Thyroid gland (tissue), 4 donors: ENCODE measurements around the gene TCOF1.

Source experiments
- POLR2A ChIP-seq, 2 donors: fragments of 450-650 bp; IDR thresholded peaks; one replicate each; pipeline ENCODE4 v1.6.1; 2017; ENCODE audit warnings: antibody characterized with exemption in 2 of 2, mild to moderate bottlenecking in 2 of 2, moderate library complexity in 1 of 2
- TF ChIP-seq, protein P1 (sequence below), 6 experiments: fragments of 200-600 bp in 3 of 6; fragments of 450-650 bp in 3 of 6; sonication (generic) in 3 of 6; IDR thresholded peaks; one replicate each; pipeline ENCODE4 v1.5.1; 2016 to 2019; ENCODE audit warnings: antibody characterized with exemption in 6 of 6, mild to moderate bottlenecking in 2 of 6, inconsistent platforms in 1 of 6, moderate library complexity in 1 of 6

DNA sequence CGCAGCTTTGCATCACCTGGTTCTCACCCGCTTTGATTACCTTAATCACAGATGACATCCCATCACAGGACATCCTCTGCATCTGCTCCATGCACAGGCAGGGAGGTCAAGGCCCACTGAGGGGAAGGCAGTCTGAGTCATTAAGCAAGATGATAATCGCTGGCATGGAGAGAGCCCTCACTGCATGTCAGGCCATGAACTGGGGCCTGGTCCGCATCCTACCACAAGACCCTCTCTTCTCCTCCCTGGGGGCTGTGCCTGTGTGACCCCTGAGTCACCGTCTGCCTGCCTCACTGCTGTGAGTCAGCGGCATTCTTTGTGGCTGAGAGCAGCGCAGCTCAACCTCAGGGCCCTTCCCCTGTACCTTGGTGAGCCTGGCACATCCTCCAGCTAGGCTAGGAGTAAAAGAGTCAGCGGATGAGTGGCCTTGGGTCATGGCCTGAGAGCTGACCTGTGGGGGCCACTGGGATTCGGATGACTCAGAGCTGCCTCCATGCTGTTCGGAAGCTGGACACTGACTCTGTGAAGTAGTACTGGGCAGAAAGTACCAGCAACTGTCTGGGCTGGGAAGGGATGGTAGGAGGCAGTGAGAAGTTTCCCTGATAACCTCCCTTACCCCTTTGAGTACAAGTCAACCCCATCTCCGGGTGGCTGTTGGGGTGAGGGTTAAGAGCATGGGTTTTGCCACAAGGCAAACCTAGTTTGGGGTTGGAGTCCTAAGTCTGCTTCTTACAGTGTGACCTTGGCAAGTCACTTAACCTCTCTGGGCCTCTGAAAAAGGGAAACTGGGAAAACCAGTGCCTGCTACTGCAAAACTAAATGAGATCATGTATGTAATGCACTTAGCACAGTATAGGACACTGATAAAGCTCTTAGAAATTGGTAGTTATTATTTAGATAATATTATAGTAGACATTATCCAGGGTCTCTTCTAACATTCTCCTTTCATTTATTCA lies 40.2 kb upstream of the TCOF1 start:
- TF ChIP-seq, protein P1, sequence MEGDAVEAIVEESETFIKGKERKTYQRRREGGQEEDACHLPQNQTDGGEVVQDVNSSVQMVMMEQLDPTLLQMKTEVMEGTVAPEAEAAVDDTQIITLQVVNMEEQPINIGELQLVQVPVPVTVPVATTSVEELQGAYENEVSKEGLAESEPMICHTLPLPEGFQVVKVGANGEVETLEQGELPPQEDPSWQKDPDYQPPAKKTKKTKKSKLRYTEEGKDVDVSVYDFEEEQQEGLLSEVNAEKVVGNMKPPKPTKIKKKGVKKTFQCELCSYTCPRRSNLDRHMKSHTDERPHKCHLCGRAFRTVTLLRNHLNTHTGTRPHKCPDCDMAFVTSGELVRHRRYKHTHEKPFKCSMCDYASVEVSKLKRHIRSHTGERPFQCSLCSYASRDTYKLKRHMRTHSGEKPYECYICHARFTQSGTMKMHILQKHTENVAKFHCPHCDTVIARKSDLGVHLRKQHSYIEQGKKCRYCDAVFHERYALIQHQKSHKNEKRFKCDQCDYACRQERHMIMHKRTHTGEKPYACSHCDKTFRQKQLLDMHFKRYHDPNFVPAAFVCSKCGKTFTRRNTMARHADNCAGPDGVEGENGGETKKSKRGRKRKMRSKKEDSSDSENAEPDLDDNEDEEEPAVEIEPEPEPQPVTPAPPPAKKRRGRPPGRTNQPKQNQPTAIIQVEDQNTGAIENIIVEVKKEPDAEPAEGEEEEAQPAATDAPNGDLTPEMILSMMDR (IDR thresholded peaks at IDR 0.05): no peak
- no peak for TF ChIP-seq POLR2A (IDR thresholded peaks at IDR 0.05)
